ENCODE results near the gene ROPN1B. TPM values are rescaled to one million over a fixed set of nuclear protein-coding genes. Genes with fewer than 3 reads are reported as not detected.

Gene ROPN1B
- total and polyA plus RNA-seq, 8 donors = 0.13 to 0.31 TPM; not detected in 6

GRCh38 chr3:126026277-126026751, 57.3 kb downstream of the ROPN1B start:
- no peak overlapping the region for H3K27ac ChIP-seq
- DNase-seq = no peak
- intact Hi-C loops (cut with DNase I; ENCODE audit: low total_unique reads) = no loop called here
- H3K9me3 ChIP-seq = peaks cover 4 to 16% (median 12%) of the 10 kb centered on the region in 4 donors
- peaks cover 9 to 83% (median 61%) of the 10 kb centered on the region in 4 donors for H3K36me3 ChIP-seq
- no peak overlapping the region for H3K4me3 ChIP-seq
- no peaks in the 10 kb centered on the region for H3K4me1 ChIP-seq
- no peak for TF ChIP-seq CTCF (IDR thresholded peaks at IDR 0.05)
- no peak for TF ChIP-seq POLR2A (IDR thresholded peaks at IDR 0.05)
- TF ChIP-seq EP300 (IDR thresholded peaks at IDR 0.05) = no peak
- TF ChIP-seq POLR2AphosphoS5 (IDR thresholded peaks at IDR 0.05) = no peak
- no peaks in the 10 kb centered on the region for H3K27me3 ChIP-seq
- 90 to 93% (median 91%) methylated on average over 11 of the region's 11 CpGs for WGBS, 5 donors

GRCh38 chr3:126026761-126027160, 57.8 kb downstream of the ROPN1B start:
- Histone ChIP-seq H3K27ac (no peak overlapping the region), H3K9me3 (peaks cover 4 to 16% (median 12%) of the 10 kb centered on the region in 4 donors), H3K27me3 (no peaks in the 10 kb centered on the region), H3K4me3 (no peak overlapping the region), H3K36me3 (peaks cover 9 to 83% (median 61%) of the 10 kb centered on the region in 4 donors), H3K4me1 (no peaks in the 10 kb centered on the region)
- TF ChIP-seq EP300 (IDR thresholded peaks at IDR 0.05) (no peak), POLR2A (IDR thresholded peaks at IDR 0.05) (no peak), CTCF (IDR thresholded peaks at IDR 0.05) (no peak), POLR2AphosphoS5 (IDR thresholded peaks at IDR 0.05) (no peak)
- intact Hi-C loops (cut with DNase I; ENCODE audit: low total_unique reads) = no loop called here
- 80 to 95% (median 86%) methylated on average over 6 of the region's 6 CpGs for whole genome bisulfite sequencing, 5 donors
- DNase-seq = no peak

DNA sequence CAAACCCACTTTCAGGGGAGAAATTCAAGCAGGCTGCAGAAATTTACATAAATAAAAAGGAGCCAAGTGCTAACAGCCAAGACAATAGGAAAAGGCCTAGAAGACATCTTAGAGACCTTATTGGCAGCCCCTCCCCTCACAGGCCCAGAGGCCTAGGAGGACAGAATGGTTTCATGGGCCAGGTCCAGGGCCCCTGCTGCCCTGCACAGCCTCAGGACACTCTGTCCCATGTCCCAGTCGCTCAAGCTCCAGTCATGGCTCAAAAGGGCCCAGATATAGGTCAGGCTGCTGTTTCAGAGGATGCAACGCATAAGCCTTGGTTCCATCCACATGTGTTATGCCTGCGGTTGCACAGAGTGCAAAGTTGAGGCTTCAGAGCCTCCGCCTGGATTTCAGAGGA, 59.1 kb downstream of the ROPN1B start:
- Histone ChIP-seq H3K27me3 (no peaks in the 10 kb centered on the region), H3K9me3 (peaks cover 4 to 16% (median 12%) of the 10 kb centered on the region in 4 donors), H3K4me3 (no peak overlapping the region), H3K27ac (no peak overlapping the region), H3K36me3 (peaks cover 9 to 83% (median 64%) of the 10 kb centered on the region in 4 donors), H3K4me1 (no peaks in the 10 kb centered on the region)
- no peak for DNase-seq
- intact Hi-C loops (cut with DNase I; ENCODE audit: low total_unique reads) = no loop called here
- 96 to 100% (median 97%) methylated on average over 4 of the region's 4 CpGs for WGBS, 5 donors
- TF ChIP-seq POLR2A (IDR thresholded peaks at IDR 0.05) = no peak
- no peak for TF ChIP-seq EP300 (IDR thresholded peaks at IDR 0.05)
- no peak for TF ChIP-seq CTCF (IDR thresholded peaks at IDR 0.05)
- no peak for TF ChIP-seq POLR2AphosphoS5 (IDR thresholded peaks at IDR 0.05)

DNA sequence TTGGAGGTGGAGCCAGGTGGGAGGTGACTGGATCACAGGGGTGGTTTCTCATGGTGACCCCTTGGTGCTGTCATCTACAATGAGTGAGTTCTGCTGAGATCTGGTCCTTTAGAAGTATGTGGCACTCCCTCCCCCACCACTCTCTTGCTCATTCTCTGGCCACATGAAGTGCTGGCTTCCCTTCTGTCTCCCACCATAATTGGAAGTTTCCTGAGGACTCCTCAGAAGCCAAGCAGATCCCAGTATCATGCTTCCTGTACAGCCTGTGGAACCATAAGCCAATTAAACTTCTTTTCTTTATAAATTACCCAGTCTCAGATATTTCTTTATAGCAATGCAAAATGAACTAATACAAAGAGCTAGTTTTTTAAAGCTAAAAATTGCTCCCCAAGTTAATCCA, 60.3 kb downstream of the ROPN1B start:
- H3K4me3 ChIP-seq = no peak overlapping the region
- H3K4me1 ChIP-seq = no peaks in the 10 kb centered on the region
- no peak for DNase-seq
- peaks cover 4 to 16% (median 12%) of the 10 kb centered on the region in 4 donors for H3K9me3 ChIP-seq
- intact Hi-C loops (cut with DNase I; ENCODE audit: low total_unique reads) = no loop called here
- TF ChIP-seq POLR2A (IDR thresholded peaks at IDR 0.05) = no peak
- TF ChIP-seq EP300 (IDR thresholded peaks at IDR 0.05) = no peak
- no peak for TF ChIP-seq CTCF (IDR thresholded peaks at IDR 0.05)
- TF ChIP-seq POLR2AphosphoS5 (IDR thresholded peaks at IDR 0.05) = no peak
- no peak overlapping the region for H3K27ac ChIP-seq
- peaks cover 9 to 78% (median 61%) of the 10 kb centered on the region in 4 donors for H3K36me3 ChIP-seq
- no peaks in the 10 kb centered on the region for H3K27me3 ChIP-seq
